SU-DHL-6 (cell line): ENCODE data around the gene RIPOR2.

Experiments
- H2AFZ ChIP-seq: fragments of 200-600 bp; sonication (generic); 2 replicates; pipeline ENCODE4 v1.6.1; 2014; ENCODE audit warnings: low read depth, mild to moderate bottlenecking, moderate library complexity, mixed read lengths, antibody characterized with exemption, low read length; ENCODE audit not compliant: severe bottlenecking
- H3F3A ChIP-seq: fragments of 200-600 bp; shearing (Covaris generic); 2 replicates; pipeline ENCODE4 v1.6.0; 2016; ENCODE audit warnings: antibody characterized with exemption, mild to moderate bottlenecking; ENCODE audit not compliant: insufficient read depth
- H3K27ac ChIP-seq: fragments of 200-600 bp; sonication (generic); 2 replicates; pipeline ENCODE4 v1.5.1; 2016; ENCODE audit warnings: low read depth, mild to moderate bottlenecking, low read length, moderate library complexity, mixed read lengths
- H3K27me3 ChIP-seq: fragments of 200-600 bp; sonication (generic), shearing (Covaris generic); 2 replicates; pipeline ENCODE4 v1.6.0; 2014; ENCODE audit warnings: mild to moderate bottlenecking, low read length
- H3K36me3 ChIP-seq: fragments of 200-600 bp; sonication (generic); 2 replicates; pipeline ENCODE4 v1.6.1; 2014; ENCODE audit warnings: mild to moderate bottlenecking, low read length, mixed read lengths
- H3K4me2 ChIP-seq: fragments of 300-600, 200-600 bp; shearing (Covaris generic), sonication (generic); 2 replicates; pipeline ENCODE4 v1.6.0; 2014; ENCODE audit warnings: low read length, low read depth, mild to moderate bottlenecking; ENCODE audit not compliant: poor library complexity, severe bottlenecking
- H3K4me3 ChIP-seq: fragments of 200-600 bp; sonication (generic); 2 replicates; pipeline ENCODE4 v1.5.1; 2014; ENCODE audit warnings: antibody characterized with exemption, low read length, mild to moderate bottlenecking, mixed read lengths; ENCODE audit not compliant: insufficient read depth, poor library complexity, severe bottlenecking
- H3K79me2 ChIP-seq: fragments of 200-600 bp; sonication (generic); 2 replicates; pipeline ENCODE4 v1.6.1; 2014; ENCODE audit warnings: mild to moderate bottlenecking, low read length, moderate library complexity; ENCODE audit not compliant: insufficient read depth
- H3K9ac ChIP-seq: fragments of 200-600 bp; sonication (generic); 2 replicates; pipeline ENCODE4 v1.7.0; 2014; ENCODE audit warnings: mild to moderate bottlenecking, low read length
- H3K9me2 ChIP-seq: fragments of 200-600 bp; sonication (generic); replicated peaks from 2 replicates; pipeline ENCODE4 v1.6.1; 2014; ENCODE audit warnings: low read length; ENCODE audit not compliant: insufficient read depth
- H3K9me3 ChIP-seq: fragments of 200-600 bp; sonication (generic); 2 replicates; pipeline ENCODE4 v1.6.1; 2014; ENCODE audit warnings: low read length, mixed read lengths; ENCODE audit not compliant: insufficient read depth
- H4K20me1 ChIP-seq: fragments of 200-600 bp; sonication (generic); 2 replicates; pipeline ENCODE4 v1.6.1; 2014; ENCODE audit warnings: low read depth, mild to moderate bottlenecking, antibody characterized with exemption, low read length, moderate library complexity, mixed read lengths
- EZH2phosphoT487 ChIP-seq: fragments of 200-600 bp; sonication (generic), shearing (Covaris generic); conservative IDR thresholded peaks from 2 replicates; pipeline ENCODE4 v1.6.1; 2018; ENCODE audit warnings: mild to moderate bottlenecking, antibody characterized with exemption, low read length, moderate library complexity, mixed read lengths
- TF ChIP-seq, protein P1 (sequence below): fragments of 200-600 bp; sonication (generic); IDR thresholded peaks from one replicate; pipeline ENCODE4 v1.5.1; 2017; ENCODE audit warnings: antibody characterized with exemption, mild to moderate bottlenecking, low read length, moderate library complexity; ENCODE audit not compliant: insufficient read depth, poor library complexity, severe bottlenecking

RIPOR2 gene

DNA sequence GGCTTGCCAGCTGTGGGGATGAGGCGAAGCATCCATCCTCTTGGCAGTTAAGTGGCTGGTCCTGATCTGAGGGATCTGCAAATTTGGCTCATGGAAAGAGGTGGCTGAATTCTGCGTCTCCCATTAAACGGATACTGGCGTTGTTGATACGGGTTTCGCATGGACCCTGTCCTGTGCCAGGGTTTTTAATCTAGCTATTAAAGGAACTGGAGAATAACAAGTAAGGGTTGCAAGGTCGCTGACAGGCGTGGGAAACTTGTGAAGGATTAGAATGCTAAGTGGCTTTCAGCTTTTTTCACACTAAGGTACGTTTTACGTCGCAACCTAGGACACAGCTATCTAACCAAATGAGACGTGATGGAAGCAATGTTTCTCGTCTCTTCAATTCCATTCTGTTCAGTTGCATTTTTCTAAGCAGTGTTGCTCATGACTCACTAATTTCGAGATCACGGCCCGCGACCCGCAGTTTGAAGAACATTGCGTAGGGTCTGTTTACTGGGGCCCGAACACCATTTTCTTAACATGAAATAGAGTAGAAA, 160.2 kb downstream of the RIPOR2 start:
- Histone ChIP-seq H2AFZ (no peak overlapping the region), H4K20me1 (peaks cover 44% of the 10 kb centered on the region), H3K79me2 (peaks cover 54% of the 10 kb centered on the region), H3K9me3 (no peaks in the 10 kb centered on the region), H3K4me3 (peak overlapping the region; percentile 87), H3K36me3 (peaks cover 43% of the 10 kb centered on the region), H3K27ac (peak overlapping the region; percentile 90), H3F3A (peaks cover 28% of the 10 kb centered on the region), H3K27me3 (no peaks in the 10 kb centered on the region), H3K9ac (peak overlapping the region; percentile 77), H3K9me2 (no peaks in the 10 kb centered on the region), H3K4me2 (peak overlapping the region; percentile 82)
- TF ChIP-seq, protein P1, sequence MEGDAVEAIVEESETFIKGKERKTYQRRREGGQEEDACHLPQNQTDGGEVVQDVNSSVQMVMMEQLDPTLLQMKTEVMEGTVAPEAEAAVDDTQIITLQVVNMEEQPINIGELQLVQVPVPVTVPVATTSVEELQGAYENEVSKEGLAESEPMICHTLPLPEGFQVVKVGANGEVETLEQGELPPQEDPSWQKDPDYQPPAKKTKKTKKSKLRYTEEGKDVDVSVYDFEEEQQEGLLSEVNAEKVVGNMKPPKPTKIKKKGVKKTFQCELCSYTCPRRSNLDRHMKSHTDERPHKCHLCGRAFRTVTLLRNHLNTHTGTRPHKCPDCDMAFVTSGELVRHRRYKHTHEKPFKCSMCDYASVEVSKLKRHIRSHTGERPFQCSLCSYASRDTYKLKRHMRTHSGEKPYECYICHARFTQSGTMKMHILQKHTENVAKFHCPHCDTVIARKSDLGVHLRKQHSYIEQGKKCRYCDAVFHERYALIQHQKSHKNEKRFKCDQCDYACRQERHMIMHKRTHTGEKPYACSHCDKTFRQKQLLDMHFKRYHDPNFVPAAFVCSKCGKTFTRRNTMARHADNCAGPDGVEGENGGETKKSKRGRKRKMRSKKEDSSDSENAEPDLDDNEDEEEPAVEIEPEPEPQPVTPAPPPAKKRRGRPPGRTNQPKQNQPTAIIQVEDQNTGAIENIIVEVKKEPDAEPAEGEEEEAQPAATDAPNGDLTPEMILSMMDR = no peak
- no peak for TF ChIP-seq EZH2phosphoT487

DNA sequence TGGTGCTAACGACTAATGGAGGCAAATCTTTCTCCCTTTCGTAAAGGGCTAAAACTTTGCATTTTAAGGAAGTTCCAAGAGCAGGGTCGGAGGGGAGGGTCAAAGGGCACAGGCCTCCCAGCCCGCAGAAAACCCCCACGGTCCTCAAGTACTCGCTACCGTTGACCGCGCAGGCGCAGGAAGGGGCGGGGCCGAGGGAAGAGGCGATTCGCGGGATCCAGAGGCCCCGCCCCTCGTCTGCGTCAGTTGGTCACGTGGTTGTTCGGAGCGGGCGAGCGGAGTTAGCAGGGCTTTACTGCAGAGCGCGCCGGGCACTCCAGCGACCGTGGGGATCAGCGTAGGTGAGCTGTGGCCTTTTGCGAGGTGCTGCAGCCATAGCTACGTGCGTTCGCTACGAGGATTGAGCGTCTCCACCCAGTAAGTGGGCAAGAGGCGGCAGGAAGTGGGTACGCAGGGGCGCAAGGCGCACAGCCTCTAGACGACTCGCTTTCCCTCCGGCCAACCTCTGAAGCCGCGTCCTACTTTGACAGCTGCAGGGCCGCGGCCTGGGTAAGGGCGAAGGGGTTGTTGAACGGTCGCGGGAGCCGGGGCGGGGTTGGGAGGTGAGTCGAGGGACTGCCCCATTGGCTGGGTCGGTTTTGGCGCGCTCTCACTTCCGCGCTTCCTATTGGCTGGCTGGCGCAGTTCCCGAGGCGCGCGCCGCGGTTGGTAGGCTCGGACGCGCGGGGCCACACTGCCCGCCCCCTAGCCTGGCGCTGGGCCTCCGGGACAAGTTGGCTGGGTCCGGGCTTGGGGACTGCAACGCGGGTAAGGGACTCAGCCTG, 160.9 kb downstream of the RIPOR2 start, which contains the start of gene GMNN:
Gene GMNN (plus strand): TSS at position 242 of the 824 bp plus-strand sequence. CDS start 2,310 bp downstream, outside the sequence.
- peak within 1 kb of the TSS; percentile 64 for H2AFZ ChIP-seq
- H3K9me2 ChIP-seq = no peaks in the 10 kb centered on the region
- H3F3A ChIP-seq = peaks cover 28% of the 10 kb centered on the region
- H3K4me2 ChIP-seq = peak within 1 kb of the TSS; percentile 82
- H3K9me3 ChIP-seq = no peaks in the 10 kb centered on the region
- H3K4me3 ChIP-seq = peak within 1 kb of the TSS; percentile 87
- no peaks in the 10 kb centered on the region for H3K27me3 ChIP-seq
- H3K9ac ChIP-seq = peak within 1 kb of the TSS; percentile 77
- H3K79me2 ChIP-seq = peaks cover 47% of the 10 kb centered on the region
- peak within 1 kb of the TSS; percentile 90 for H3K27ac ChIP-seq
- peaks cover 38% of the 10 kb centered on the region for H4K20me1 ChIP-seq
- no peak for TF ChIP-seq EZH2phosphoT487
- TF ChIP-seq, protein P1 = no peak
- H3K36me3 ChIP-seq = peaks cover 36% of the 10 kb centered on the region

- H3K9ac ChIP-seq = no peak overlapping the region
Measured at GRCh38 chr6:24768361-24768760, 167.4 kb downstream of the RIPOR2 start.

More at GRCh38 chr6:24768361-24768760, 167.4 kb downstream of the RIPOR2 start:
- Histone ChIP-seq H3K4me2 (no peak overlapping the region), H3K27ac (no peak overlapping the region), H3F3A (0 out of 2 replicates have a peak, but pooled peaks cover 10% of the 10 kb centered on the region), H3K9me3 (no peaks in the 10 kb centered on the region), H3K36me3 (no peaks in the 10 kb centered on the region), H2AFZ (no peak overlapping the region), H3K27me3 (no peaks in the 10 kb centered on the region), H3K4me3 (no peak overlapping the region), H3K9me2 (no peaks in the 10 kb centered on the region), H3K79me2 (no peaks in the 10 kb centered on the region), H4K20me1 (no peaks in the 10 kb centered on the region)
- TF ChIP-seq, protein P1 = no peak
- TF ChIP-seq EZH2phosphoT487 = no peak
